Measurements from ENCODE around the gene RETSAT.
A peak's percentile ranks its signal among the peaks of the same experiment; 100 is the strongest.
"Not testable (repeated sequence)": the region's sequence is repeated elsewhere in the genome, so short reads cannot be mapped to it uniquely, and the experiment has no call there.

The RETSAT gene

DNA sequence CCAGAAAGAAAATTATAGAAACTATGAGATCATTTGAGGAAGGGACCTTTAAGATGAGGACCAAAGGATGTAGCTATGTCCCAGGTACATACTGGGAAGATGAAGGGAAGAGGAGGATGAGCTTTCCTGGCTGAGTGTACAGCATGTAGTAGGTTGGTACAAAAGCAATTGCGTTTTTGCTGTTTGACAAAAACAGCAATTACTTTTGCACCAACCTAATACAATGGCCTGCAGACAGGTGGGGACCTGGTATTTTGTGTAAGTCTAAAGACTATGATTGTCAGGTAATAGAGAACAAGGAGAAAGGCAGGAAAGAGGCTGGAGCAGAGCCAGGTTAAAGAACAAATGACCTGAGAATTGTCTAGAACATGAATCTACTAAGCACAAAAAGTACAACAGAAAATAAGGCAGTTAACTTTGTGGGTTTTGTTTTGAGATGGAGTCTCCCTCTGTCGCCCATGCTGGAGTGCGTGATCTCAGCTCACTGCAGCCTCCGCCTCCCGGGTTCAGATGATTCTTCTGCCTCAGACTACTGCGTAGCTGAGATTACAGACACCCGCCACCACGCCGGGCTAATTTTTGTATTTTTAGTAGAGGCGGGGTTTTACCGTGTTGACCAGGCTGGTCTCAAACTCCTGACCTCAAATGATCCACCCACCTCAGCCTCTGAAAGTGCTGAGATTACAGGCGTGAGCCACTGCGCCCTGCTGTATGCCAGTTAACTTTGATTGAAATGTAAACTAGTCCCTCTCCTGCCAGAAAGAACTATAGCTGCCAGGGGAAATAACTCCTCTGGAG is 23.3 kb downstream of the RETSAT start:
- DNase-seq (ENCODE audit: low read depth), result no peak

- not testable (repeated sequence) for DNase-seq (ENCODE audit: low read depth)
Measured at GRCh38 chr2:85329701-85330100, 24.6 kb downstream of the RETSAT start.

DNA sequence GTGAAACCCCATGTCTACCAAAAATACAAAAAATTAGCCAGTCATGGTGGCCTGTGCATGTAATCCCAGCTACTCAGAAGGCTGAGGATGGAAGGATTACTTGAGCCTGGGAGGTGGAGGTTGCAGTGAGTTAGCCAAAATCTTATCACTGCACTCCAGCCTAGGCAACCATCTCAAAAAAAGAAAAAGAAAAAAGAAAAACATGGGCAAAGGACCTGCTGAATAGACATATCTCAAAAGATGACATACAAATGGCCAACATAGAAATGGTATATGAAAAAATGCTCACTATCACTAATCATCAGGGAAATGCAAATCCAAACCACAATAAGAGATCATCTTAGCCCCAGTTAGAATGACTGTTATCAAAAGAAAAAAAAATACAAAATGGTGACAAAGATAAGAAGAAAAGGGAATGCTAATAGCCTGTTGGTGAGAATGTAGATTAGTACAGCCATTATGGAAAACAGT is 25.1 kb downstream of the RETSAT start:
- no peak for DNase-seq (ENCODE audit: low read depth)

GRCh38 chr2:85327822-85328617 is 26.3 kb downstream of the RETSAT start, which contains the start of gene TGOLN2:
TSS of gene TGOLN2 (minus strand) at chr2:85327989. CDS start at chr2:85327962, 27 bp downstream.
- DNase-seq (ENCODE audit: low read depth), result peak; percentile 89

- DNase-seq (ENCODE audit: low read depth), result peak; percentile 42
Measured at GRCh38 chr2:85327160-85327821, 27.0 kb downstream of the RETSAT start.

GRCh38 chr2:85326406-85327159 is 27.7 kb downstream of the RETSAT start:
- DNase-seq (ENCODE audit: low read depth), result no peak

GRCh38 chr2:85325466-85325811 is 28.9 kb downstream of the RETSAT start:
- DNase-seq (ENCODE audit: low read depth), result no peak

GRCh38 chr2:85324639-85325465 is 29.5 kb downstream of the RETSAT start:
- peak; percentile 21 for DNase-seq (ENCODE audit: low read depth)

DNA sequence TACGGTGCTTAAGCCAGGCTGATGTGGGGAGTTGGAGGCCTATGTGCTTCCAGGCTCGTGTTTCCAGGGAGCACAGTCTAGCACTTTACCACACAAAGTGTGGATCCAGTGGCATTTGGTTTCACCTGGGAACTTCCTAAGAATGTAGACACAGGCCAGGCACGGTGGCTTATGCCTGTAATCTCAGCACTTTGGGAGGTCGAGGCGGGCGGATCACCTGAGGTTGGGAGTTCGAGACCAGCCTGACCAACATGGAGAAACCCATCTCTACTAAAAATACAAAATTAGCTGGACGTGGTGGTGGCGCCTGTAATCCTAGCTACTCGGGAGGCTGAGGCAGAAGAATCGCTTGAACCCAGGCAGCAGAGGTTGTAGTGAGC is 30.4 kb downstream of the RETSAT start:
- not testable (repeated sequence) for DNase-seq (ENCODE audit: low read depth)

GRCh38 chr2:85323351-85323987 is 30.9 kb downstream of the RETSAT start:
- DNase-seq (ENCODE audit: low read depth), result peak; percentile 87

GRCh38 chr2:85319796-85320195 is 34.5 kb downstream of the RETSAT start:
- DNase-seq (ENCODE audit: low read depth), result no peak

GRCh38 chr2:85318222-85319074 is 35.9 kb downstream of the RETSAT start:
- DNase-seq (ENCODE audit: low read depth), result peak; percentile 94

DNA sequence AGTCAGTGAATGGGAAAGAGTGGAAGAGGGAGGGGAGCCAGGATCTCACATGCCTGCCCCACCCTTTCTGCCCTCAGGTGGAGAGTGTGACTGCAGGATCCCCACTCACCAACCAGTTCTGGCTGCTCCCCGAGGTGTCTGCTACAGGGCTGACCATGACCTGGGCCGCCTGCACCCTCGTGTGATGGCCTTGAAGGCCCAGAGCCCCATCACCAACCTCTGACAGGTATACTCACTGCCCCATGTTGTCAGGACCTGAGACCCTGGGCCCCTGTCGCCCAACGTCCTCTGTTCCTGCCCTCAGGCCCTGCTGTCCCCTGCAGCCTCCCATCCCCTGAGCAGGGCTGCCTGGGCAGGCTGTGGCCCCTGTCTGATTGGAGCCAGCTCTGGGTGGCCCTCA is 38.4 kb downstream of the RETSAT start:
- not testable (repeated sequence) for DNase-seq (ENCODE audit: low read depth)

DNA sequence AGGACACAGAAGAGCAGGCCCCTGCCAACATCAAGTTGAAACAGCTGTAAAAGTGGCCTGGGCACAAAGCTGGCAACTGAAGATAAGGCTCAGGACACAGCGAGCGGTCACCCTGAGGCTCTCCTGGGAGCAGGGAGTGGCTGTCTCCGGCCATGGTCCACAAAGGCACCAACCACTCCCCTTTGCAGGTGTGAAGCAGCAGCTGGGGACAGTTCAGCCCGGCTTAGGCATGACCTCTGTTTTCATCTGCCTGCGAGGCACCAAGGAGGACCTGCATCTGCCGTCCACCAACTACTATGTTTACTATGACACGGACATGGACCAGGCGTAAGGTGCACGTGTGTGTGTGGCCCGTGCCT is 39.5 kb downstream of the RETSAT start:
- no peak for DNase-seq (ENCODE audit: low read depth)

- DNase-seq (ENCODE audit: low read depth), result peak; percentile 86
Measured at GRCh38 chr2:85312404-85312803, 41.9 kb downstream of the RETSAT start.

- no peak for DNase-seq (ENCODE audit: low read depth)
Measured at GRCh38 chr2:85310330-85310729, 44.0 kb downstream of the RETSAT start.

- no peak for DNase-seq (ENCODE audit: low read depth)
Measured at GRCh38 chr2:85309699-85310321, 44.5 kb downstream of the RETSAT start.

- peak; percentile 60 for DNase-seq (ENCODE audit: low read depth)
Measured at GRCh38 chr2:85308896-85309555, 45.3 kb downstream of the RETSAT start.

DNA sequence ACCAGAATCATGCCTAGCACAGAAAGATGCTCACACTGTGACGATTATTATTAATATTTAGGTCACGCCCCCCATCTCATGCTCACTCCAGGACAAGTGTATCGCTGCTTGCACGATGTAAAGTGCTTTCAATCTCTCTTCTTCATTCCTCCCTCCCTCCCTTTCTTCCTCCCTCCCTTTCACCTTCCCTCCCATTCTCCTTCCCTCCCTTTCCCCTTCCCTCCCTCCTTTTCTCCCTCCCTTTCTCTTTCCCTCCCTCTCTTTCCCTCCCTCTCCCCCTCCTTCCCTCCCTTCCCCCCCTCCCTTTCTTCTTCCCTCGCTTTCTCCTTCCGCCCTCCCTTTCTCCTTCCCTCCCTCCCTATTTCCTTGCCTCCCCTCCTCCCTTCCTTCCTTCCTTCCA is 46.1 kb downstream of the RETSAT start:
- no peak for DNase-seq (ENCODE audit: low read depth)

Data from fibroblast of gingiva (primary cell).